Measurements from ENCODE around the gene EHD1.
A peak's percentile ranks its signal among the peaks of the same experiment; 100 is the strongest.
"Not testable (repeated sequence)": the region's sequence is repeated elsewhere in the genome, so short reads cannot be mapped to it uniquely, and the experiment has no call there.

Gene EHD1

GRCh38 chr11:64823568-64824119 is 54.8 kb downstream of the EHD1 start:
- DNase-seq, result no peak

GRCh38 chr11:64817476-64817875 is 60.9 kb downstream of the EHD1 start:
- no peak for DNase-seq

GRCh38 chr11:64815433-64815832 is 63.0 kb downstream of the EHD1 start:
- not testable (repeated sequence) for DNase-seq

GRCh38 chr11:64814712-64815187 is 63.7 kb downstream of the EHD1 start:
- DNase-seq, result no peak

GRCh38 chr11:64813826-64814225 is 64.6 kb downstream of the EHD1 start:
- DNase-seq, result no peak

- DNase-seq, result peak in 5 of 6 experiments; percentile 48 to 82 (median 63)
Observed at GRCh38 chr11:64810891-64811272, 67.5 kb downstream of the EHD1 start.

- DNase-seq, result peak; percentile 61 to 85 (median 80)
Observed at GRCh38 chr11:64810271-64810890, 68.0 kb downstream of the EHD1 start, which contains the start of gene MEN1. MEN1 (minus strand) TSS chr11:64810551; CDS start chr11:64810109, 442 bp downstream.

GRCh38 chr11:64809781-64810241 is 68.6 kb downstream of the EHD1 start:
- DNase-seq, result peak in 3 of 6 experiments; percentile 8 to 53 (median 36)

GRCh38 chr11:64805481-64805880 is 72.9 kb downstream of the EHD1 start:
- no peak for DNase-seq

- DNase-seq, result no peak
Observed at GRCh38 chr11:64804346-64805210, 73.8 kb downstream of the EHD1 start.

- no peak for DNase-seq
Observed at GRCh38 chr11:64803846-64804345, 74.5 kb downstream of the EHD1 start.

GRCh38 chr11:64803158-64803845 is 75.1 kb downstream of the EHD1 start, which contains the start of gene MAP4K2:
MAP4K2 (minus strand) TSS chr11:64803214; CDS start chr11:64803149, 65 bp downstream.
- peak; percentile 75 to 87 (median 82) for DNase-seq

- peak in 3 of 6 experiments; percentile 38 to 66 (median 51) for DNase-seq
Observed at GRCh38 chr11:64802370-64803157, 75.9 kb downstream of the EHD1 start.

Data from stimulated activated naive CD4-positive, alpha-beta T cell (primary cell).